Stimulated activated CD8-positive, alpha-beta memory T cell treated with anti-CD3 and anti-CD28 coated beads, Interleukin-12 subunit alpha, Interleukin-12 subunit beta, amount 100 ng/mL, for 4 hours (primary cell): ENCODE results near the gene CAB39.
A peak's percentile ranks its signal among the peaks of the same experiment; 100 is the strongest.
"Not testable (repeated sequence)": the region's sequence is repeated elsewhere in the genome, so short reads cannot be mapped to it uniquely, and the experiment has no call there.

Experiments
- DNase-seq: peaks from one replicate; pipeline ENCODE4 v3.0.0-alpha.2; 2020; ENCODE audit warnings: low read depth

CAB39 gene

DNA sequence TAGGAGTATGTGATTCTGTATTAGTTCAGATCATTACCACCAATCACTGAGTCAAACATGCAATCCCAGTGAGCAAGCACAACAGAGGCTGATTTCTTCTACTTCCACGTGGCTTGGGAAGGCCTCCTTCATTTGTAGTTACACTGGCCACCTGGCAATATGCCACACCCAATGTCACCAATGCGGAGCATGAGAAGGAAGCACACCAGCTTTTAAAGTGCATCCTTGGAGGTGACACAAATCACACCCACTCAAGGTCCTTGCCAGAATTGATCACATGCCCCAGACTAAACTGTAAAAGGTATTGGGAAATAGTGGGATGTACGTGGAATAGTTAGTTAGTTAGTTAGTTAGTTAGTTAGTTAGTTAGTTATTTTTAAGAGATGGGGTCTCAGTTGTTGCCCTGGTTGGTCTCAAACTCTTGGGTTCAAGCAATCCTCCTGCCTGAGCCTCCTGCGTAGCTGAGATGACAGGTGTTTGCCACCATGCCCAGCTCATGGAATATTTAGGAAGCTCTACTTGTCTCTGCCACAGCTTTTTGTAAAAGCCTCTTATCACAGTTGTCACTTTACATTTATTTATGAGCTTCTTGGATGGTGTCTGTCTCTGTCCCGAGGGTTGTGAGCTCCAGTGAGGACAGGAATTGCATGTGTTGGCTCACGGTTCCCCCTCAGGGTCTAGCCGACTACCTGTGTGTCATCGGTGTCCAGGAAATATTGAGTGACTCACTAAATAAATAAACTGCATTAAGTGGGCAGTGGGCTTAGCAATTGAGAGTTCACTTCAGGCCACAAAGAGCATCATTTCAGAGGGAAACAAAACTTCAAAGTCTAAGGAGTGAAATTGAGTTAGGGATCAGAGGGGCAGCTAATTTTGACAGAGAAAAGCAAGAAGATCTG lies 28.1 kb upstream of the CAB39 start:
- no peak for DNase-seq

GRCh38 chr2:230685178-230685577 lies 27.5 kb upstream of the CAB39 start:
- DNase-seq = no peak

DNA sequence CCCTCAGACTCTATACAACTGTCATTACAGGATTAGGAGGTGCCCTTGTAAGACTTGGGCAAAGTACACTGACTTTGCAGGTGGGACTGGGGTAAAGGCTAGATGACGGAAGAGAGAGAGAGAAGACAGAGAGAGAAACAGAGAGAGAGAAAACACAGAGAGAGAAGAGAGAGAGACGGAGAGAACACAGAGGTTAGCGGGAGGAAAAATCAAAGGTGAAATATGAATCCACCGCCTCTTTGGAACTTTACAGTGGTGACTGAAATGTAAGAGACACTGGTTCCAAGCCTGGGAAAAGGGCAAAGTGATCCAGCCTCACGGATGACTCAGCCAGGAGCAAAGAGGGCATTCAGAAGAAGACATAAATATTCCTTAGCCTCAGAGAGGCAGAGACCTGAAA lies 25.1 kb upstream of the CAB39 start:
- DNase-seq = no peak

GRCh38 chr2:230688490-230688889 lies 24.2 kb upstream of the CAB39 start:
- DNase-seq = no peak

GRCh38 chr2:230690439-230690838 lies 22.2 kb upstream of the CAB39 start:
- no peak for DNase-seq

DNA sequence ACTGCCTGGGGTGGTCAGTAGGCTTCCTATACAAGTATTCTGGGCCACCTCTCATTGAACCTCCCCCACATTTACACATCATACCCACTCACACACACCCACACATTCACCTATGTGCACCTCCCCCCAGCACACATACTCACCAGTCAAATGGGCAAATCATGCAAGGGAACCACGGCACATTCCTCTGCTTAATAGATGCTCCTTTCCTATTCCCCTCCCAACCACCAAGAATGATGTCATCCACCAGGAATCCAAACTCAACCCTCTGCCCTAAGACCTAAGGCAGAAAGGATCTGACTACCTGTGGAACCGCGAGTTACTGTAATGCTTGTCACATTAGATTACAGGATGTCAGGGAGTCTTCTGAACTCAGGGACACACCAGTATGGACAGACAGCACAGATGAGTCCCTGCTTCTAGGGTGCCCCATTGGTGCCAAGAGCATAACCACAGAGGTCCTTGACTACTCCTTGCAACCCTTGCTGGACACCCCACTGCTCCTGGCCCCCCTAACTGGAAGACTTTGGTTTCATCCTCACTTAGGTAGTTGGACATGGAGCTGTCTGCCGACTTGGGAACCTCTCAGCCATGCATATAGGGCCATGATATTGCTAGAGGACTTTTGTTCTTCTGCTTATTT lies 21.5 kb upstream of the CAB39 start:
- no peak for DNase-seq

- no peak for DNase-seq
These were observed 19.9 kb upstream of the CAB39 start for GRCh38 chr2:230692760-230693159.

DNA sequence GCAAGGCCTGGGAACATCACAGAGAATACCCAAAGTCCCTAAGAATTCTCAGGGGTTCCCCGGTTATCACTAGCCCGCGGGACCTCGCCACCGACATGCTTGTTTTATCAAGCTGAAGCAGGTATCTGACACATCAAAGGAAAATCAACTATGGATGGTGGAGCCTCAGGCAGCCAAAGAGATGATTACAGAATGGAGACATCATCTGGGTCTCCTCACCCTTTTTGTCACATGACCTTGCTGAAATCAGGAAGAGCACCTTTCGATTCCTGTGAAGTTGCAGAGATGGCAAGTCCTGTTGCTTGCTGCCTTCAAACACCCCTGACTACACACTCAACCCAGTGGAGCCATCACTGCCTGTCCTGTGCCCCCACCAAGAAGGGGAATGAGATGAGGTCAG lies 19.2 kb upstream of the CAB39 start:
- no peak for DNase-seq

GRCh38 chr2:230694241-230694640 lies 18.4 kb upstream of the CAB39 start:
- no peak for DNase-seq

DNA sequence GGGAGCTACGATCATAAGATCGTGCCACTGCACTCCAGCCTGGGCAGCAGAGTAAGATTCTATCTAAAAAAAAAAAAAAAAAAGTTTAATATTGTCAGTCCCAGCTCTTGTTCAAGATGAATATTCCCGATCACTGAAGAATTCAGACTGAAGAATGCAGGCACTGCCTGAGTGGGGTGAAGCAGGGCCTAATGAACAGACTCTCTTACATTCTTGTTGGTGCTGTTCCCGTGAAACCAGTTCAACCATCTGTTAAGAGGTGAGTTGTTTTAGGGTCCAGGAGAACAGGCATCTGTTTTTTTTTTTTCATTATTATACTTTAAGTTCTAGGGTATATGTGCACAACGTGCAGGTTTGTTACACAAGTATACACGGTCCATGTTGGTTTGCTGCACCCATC lies 17.1 kb upstream of the CAB39 start:
- DNase-seq = no peak

DNA sequence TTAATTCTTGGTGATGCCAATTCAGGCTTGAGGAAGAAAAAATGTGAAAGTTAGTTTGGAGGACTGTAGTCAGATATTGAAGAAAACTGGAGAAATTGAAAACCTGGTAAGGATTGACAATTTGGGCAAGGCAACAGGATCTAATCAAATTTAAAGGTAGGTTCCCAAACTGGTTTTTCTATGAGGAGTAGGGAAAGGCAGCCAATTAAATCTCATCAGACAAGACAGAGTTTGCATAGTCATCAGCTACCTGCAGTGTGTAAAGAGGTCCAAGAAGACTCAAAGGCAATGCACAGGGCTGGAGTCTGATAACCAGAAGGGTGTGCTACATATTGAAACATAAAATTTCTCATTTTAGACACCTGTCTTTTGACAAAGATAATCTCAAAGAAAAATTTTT lies 16.0 kb upstream of the CAB39 start:
- no peak for DNase-seq

- no peak for DNase-seq
These were observed 15.0 kb upstream of the CAB39 start for GRCh38 chr2:230697676-230698075.

DNA sequence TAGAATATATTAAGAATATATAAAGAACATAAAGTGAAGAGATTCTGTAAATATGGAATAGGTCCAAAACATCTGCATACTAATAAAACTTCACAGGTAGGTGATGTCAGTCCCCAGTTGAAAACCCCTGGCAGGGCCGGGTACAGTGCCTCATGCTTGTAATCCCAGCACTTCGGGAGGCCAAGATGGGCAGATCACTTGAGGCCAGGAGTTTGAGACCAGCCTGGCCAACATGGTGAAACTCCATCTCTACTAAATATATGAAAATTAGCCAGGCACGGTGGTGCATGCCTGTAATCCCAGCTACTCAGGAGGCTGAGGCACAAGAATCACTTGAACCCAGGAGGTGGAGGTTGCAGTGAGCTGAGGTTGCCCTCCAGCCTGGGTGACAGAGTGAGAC lies 13.9 kb upstream of the CAB39 start:
- DNase-seq = not testable (repeated sequence)

- no peak for DNase-seq
These were observed 12.2 kb upstream of the CAB39 start for GRCh38 chr2:230700447-230700846.

DNA sequence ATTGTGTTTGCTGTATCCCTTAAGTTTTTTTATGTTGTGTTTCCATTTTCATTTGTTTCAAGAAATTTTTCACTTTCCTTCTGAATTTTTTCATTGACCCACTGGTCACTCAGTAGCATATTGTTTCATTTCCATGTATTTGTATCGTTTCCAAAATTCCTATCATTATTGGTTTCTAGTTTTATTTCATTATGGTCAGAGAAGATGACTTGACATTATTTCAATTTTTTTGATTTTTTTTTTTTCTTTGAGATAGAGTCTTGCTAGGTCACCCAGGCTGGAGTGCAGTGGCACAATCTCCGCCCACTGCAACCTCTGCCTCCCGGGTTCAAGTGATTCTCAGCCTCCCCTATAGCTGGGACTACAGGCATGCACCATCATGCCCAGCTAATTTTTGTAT lies 11.3 kb upstream of the CAB39 start:
- no peak for DNase-seq

- DNase-seq = not testable (repeated sequence)
These were observed 10.2 kb upstream of the CAB39 start for GRCh38 chr2:230702457-230702856.

GRCh38 chr2:230703514-230703913 lies 9.1 kb upstream of the CAB39 start:
- no peak for DNase-seq

DNA sequence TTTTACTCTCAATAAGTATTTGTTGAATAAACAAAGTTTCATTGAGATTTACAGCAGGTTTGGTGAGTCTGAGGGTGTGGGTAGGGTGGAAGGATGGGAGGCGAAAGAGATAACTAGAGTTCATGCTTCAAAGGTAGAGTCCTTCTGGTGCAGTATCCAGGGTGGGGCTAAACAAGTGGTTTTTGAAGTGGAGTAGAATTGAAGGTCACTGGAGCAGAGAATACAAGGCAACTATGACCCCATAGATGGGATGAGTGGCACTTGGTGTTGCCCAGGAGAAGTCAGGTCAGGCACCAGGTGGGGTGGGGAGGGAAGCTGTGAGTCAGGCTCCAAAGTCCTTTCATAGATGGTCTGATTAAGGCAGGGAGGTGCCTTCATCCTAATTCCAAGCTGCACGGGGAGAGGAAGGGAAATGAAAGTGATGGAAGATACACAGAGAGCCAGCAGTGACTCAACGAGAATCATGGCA lies 6.6 kb upstream of the CAB39 start:
- DNase-seq = no peak

- no peak for DNase-seq
These were observed 5.7 kb upstream of the CAB39 start for GRCh38 chr2:230706966-230707365.

GRCh38 chr2:230708204-230708603 lies 4.4 kb upstream of the CAB39 start:
- DNase-seq = no peak

GRCh38 chr2:230711224-230711623 lies 1.4 kb upstream of the CAB39 start:
- no peak for DNase-seq

DNA sequence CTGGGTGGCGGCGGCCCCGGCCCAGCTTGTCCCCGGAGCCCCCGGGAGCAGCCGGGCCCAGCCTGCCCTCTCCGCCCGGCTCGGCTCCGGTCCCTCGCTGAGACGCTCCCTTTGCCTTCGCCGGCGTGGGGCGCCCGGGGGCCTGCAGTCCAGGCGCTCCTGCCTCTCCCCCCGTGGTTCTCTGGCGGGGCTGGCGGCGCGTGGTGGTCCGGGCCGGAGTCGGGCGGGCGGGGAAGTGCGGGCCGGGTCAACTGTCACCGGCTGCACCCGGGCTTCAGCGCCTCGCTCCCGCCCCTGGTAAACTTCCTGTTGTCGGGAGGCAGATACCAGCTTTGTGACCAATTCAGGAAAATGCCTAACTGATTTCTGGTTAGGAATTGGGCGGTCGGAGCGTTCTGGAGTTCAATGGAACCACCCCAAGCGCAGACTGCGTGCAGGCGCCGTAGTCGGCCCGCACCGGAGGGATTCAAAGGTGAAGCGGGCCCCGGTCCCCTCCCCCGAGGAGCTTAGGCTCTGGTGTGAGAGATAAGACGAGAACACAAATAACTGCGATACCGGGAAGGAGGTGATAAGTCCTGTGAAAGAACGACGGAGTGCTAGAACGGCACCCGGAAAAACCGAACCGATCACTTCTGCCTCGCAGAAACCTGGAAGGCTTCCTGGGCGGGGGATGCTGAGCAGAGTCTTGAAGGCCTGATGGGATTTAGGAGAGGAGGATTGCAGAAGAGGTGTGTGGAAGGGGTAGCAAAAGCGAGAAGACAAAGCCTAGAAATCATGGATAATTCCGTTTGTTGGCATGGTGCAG lies 891 bp downstream of the CAB39 start:
- DNase-seq = peak; percentile 12

GRCh38 chr2:230714136-230714480 lies 1.5 kb downstream of the CAB39 start:
- DNase-seq = no peak
